GM21360 (cell line): ENCODE measurements around the gene ZNF804B.

Experiments
- ATAC-seq: cut with Tn5 transposase; IDR thresholded peaks from one replicate; pipeline ENCODE4 v1.9.1; 2021; ENCODE audit warnings: mild to moderate bottlenecking, moderate library complexity; ENCODE audit not compliant: unreplicated experiment

ZNF804B gene

GRCh38 chr7:88965371-88965770 is 205.9 kb downstream of the ZNF804B start:
- no peak for ATAC-seq

- no peak for ATAC-seq
These were observed 207.9 kb downstream of the ZNF804B start for GRCh38 chr7:88967432-88967831.

GRCh38 chr7:88969167-88969566 is 209.7 kb downstream of the ZNF804B start:
- no peak for ATAC-seq

- ATAC-seq, result no peak
These were observed 225.8 kb downstream of the ZNF804B start for GRCh38 chr7:88985295-88985694.

DNA sequence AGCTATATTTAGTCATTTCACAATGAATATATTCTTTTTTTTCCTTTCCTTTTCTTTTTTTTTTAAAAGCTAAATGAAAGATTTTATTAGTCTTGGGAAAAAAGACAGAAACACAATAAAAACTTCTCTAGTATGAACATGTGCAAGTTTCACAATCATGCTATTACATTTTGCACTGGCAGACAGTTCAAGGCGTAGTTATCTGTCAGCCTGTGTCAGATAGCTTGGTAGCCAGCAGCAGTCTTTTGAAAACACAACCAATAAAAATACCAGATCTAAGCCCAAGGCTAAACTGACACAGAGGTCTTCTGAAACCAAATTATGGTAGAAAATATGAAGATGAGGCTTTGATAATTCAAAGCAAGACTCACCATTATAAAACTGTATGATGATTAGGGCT is 241.8 kb downstream of the ZNF804B start:
- no peak for ATAC-seq

GRCh38 chr7:89002981-89003956 is 243.8 kb downstream of the ZNF804B start:
- peak; percentile 78 for ATAC-seq

DNA sequence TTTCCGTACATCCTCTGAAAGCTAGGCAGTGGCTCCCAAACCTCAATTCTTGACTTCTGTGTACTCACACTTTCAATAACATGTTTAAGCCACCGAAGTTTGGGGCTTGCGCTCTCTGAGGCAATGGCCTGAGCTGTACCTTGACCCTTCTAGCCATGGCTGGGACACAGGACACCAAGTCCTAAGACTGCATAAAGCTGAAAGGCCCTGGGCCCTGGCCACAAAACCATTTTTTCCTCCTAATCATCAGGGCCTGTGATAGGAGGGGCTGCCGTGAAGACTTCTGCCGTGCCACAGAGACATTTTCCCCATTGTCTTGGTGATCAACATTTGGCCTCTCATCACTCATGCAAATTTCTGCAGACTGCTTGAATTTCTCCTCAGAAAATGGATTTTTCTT is 252.5 kb downstream of the ZNF804B start:
- ATAC-seq, result no peak

DNA sequence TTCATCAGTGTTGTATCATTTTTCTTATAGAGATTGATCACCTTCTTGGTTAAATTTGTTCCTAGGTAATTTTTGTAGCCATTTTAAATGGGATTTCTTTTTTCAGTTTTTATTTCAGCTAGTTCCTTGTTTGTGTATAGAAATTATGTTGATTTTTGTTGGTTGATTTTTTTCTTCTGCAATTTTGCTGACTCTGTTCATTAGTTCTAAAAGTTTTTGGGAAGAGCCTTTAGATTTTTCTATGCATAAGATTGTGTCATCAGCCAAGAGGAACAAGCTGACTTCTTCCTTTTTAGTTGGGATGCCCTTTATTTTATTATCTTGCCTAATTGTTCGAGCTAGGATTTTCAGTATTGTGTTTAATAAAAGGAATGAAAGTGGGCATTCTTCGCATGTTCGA is 258.2 kb downstream of the ZNF804B start:
- ATAC-seq, result no peak

DNA sequence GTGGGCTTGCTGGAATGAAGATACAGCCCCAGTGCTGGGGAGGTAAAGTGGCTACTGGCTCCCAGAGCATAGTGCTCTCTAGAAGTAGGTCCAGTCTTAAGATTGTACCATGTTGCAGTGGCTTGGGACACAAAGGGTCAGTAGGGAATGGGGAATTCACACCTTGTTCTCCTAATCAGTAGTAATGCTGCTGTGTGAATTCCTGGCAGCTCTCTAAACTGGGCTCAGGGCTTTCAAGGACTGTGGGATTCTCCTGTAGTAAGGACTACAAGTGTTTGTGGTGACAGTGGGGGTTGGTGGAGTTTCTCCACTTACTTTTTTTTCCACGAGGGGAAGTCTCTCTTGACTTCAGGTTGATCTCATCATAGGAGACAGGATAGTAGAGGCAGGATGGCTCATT is 262.2 kb downstream of the ZNF804B start:
- ATAC-seq, result no peak

DNA sequence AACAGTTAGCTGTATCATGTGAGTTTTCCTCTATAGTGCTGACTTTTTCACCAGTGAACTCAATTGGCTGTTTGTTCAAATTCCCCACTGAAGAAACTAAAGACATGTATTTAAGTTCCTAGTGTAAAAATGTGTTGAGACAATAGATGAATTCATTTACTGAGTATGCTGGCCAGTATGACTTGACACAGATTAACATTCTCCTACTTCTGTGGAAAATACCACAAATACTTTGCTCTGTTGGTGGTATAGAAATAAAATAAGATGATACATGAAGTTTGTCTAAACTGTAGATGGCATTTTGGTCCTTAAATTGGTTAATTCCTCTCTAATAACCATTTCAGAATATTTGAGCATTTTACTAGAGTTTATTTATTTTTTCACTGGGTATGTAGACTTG is 263.7 kb downstream of the ZNF804B start:
- no peak for ATAC-seq

- no peak for ATAC-seq
These were observed 264.4 kb downstream of the ZNF804B start for GRCh38 chr7:89023877-89024276.

DNA sequence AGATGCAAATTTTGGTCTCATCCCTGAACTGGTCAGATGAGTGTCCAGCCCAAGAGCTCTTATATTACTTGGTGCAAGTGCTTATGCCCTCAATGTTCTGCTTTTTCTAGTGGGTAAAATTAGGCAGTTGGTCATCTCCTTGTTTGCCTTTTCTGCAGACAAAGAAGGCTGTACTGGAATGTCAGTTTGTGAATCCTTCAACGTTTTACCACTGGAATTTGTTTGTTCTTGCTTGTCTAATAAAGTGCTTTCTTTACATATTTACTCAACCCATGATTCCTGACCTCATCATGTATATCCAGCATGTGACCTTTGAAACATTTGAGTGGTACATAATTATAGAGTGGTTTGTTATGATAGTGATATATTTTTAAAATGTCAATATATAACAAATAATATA is 268.3 kb downstream of the ZNF804B start:
- ATAC-seq, result no peak

GRCh38 chr7:89028319-89028718 is 268.8 kb downstream of the ZNF804B start:
- no peak for ATAC-seq

GRCh38 chr7:89029864-89030263 is 270.4 kb downstream of the ZNF804B start:
- ATAC-seq, result no peak

DNA sequence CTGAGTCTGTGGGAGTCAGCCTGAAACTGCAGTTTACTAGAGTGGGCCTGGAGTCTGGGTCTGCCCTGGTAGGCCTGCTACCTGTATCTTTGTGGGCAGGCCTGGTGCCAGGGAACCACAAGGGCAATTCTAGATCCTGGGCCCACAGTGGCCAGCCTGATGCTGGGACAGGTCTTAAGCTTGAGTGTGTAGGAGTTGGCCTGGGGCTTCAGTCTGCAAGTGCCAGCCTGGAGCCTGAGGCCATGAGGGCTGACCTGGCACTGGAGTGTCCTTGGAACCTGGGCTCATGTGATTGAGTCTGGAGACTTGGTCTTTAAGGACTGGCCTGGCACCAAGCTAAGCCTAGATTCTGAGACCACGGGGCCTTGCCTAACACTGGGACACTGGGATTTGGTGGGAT is 281.7 kb downstream of the ZNF804B start:
- ATAC-seq, result no peak

DNA sequence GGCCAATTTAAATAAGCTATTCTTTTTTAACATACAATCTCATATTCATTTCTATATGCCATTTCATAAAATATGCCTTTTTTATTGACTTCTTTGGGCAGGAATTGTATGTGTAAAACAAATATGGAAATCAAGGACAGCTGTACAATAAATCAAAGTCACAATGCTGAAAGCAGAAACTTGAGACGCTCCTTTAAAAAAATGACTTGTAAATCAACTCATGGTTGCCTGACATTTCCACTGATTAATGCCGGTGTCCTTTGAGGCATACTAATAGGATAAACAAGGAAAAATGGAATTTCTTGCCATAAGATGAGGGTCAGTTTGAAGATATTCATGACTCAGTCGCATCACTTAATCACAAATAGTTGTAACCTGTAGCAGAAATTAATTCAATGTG is 283.4 kb downstream of the ZNF804B start:
- ATAC-seq, result no peak

GRCh38 chr7:89049043-89049442 is 289.5 kb downstream of the ZNF804B start:
- ATAC-seq, result no peak

- no peak for ATAC-seq
These were observed 293.6 kb downstream of the ZNF804B start for GRCh38 chr7:89053130-89053529.

DNA sequence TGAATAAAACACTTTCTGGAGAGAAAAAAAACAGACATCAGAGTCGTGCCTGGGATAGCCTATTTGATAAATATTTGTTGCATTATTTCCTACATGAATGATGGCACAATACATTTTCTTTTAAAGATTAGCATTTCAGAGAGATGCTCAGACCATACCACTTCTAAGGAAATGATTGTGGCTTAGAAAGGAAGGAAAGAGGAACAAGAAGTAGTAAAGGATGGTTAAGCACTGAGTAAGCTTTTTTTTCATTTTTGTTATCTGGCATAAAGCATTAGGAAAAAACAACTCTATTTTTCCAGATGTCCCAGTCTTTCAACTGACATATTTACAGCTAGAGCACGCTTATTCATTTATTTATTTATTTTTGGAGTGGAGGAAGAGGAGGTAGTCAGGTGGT is 294.9 kb downstream of the ZNF804B start:
- no peak for ATAC-seq

DNA sequence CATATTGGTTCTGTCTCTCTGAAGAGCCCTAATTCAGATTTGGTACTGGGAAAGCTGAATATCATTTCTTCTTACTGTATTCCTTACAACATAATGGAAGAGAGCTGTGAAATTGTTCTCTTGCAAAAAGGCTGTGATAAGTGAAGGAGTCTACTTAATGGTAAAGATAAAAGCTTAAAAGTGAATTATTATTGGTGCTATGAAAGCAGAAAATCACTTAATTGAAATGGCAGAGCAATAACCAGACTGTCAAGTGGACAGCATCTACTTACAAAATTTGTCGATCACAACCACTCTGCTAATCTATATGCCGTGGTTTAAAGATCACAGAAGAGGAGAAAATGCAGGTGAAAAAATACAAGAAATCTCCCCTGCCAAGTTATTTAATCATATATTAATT is 300.7 kb downstream of the ZNF804B start:
- ATAC-seq, result no peak

DNA sequence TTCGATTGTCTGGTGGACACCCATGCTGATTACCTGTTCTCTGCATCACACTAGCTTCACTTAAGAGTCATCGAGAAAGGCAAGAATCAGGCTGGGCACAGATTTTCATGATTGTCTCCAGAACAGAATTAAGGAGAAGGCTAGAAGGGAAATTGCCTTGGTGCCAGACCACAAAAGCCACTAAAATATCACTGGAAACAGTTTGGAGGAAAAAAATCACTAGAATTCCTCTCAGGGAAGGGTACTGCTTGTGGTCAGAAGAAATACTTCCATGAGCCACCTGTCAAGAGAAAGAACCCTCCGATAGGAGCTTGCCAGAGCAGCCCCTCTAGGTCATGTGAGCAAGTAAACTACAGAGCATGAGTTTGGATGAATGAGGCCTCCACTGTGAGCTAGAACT is 305.3 kb downstream of the ZNF804B start:
- ATAC-seq, result no peak

GRCh38 chr7:89067048-89067447 is 307.5 kb downstream of the ZNF804B start:
- no peak for ATAC-seq

GRCh38 chr7:89072081-89072480 is 312.6 kb downstream of the ZNF804B start:
- no peak for ATAC-seq
